GM19467 (cell line): ENCODE results near the gene TMEM200B.
"Not testable (repeated sequence)": the region's sequence is repeated elsewhere in the genome, so short reads cannot be mapped to it uniquely, and the experiment has no call there.

Experiments used
- ATAC-seq: cut with Tn5 transposase; IDR thresholded peaks from one replicate; pipeline ENCODE4 v1.9.1; 2021; ENCODE audit warnings: mild to moderate bottlenecking, moderate library complexity; ENCODE audit not compliant: unreplicated experiment

The TMEM200B gene

GRCh38 chr1:29113413-29114117 is 10.1 kb downstream of the TMEM200B start:
- no peak for ATAC-seq

- ATAC-seq, result no peak
Observed at GRCh38 chr1:29112705-29113412, 10.8 kb downstream of the TMEM200B start.

GRCh38 chr1:29108041-29108440 is 15.7 kb downstream of the TMEM200B start:
- not testable (repeated sequence) for ATAC-seq

- ATAC-seq, result no peak
Observed at GRCh38 chr1:29105822-29106221, 17.9 kb downstream of the TMEM200B start.

GRCh38 chr1:29100487-29100886 is 23.2 kb downstream of the TMEM200B start:
- ATAC-seq, result no peak

- ATAC-seq, result no peak
Observed at GRCh38 chr1:29099286-29099685, 24.4 kb downstream of the TMEM200B start.

GRCh38 chr1:29096231-29096886 is 27.3 kb downstream of the TMEM200B start:
- no peak for ATAC-seq

- ATAC-seq, result no peak
Observed at GRCh38 chr1:29094954-29095353, 28.7 kb downstream of the TMEM200B start.

GRCh38 chr1:29094433-29094832 is 29.3 kb downstream of the TMEM200B start:
- ATAC-seq, result no peak

- ATAC-seq, result not testable (repeated sequence)
Observed at GRCh38 chr1:29092704-29093103, 31.0 kb downstream of the TMEM200B start.

GRCh38 chr1:29090937-29091618 is 32.6 kb downstream of the TMEM200B start:
- ATAC-seq, result no peak

GRCh38 chr1:29084196-29084521 is 39.5 kb downstream of the TMEM200B start:
- no peak for ATAC-seq

GRCh38 chr1:29083317-29084195 is 40.1 kb downstream of the TMEM200B start:
- ATAC-seq, result no peak

GRCh38 chr1:29082519-29082918 is 41.2 kb downstream of the TMEM200B start:
- ATAC-seq, result no peak

- no peak for ATAC-seq
Observed at GRCh38 chr1:29081201-29081600, 42.5 kb downstream of the TMEM200B start.

- not testable (repeated sequence) for ATAC-seq
Observed at GRCh38 chr1:29079916-29080629, 43.6 kb downstream of the TMEM200B start.

- ATAC-seq, result no peak
Observed at GRCh38 chr1:29077155-29077554, 46.5 kb downstream of the TMEM200B start.
